DMS114 treated with DMSO at 0.1 percent for 48 hours (cell line): Measurements from ENCODE around the gene SBK3.
"Not testable (repeated sequence)": the region's sequence is repeated elsewhere in the genome, so short reads cannot be mapped to it uniquely, and the experiment has no call there.

Experiments used
- DNase-seq: peaks from one replicate; lab custom pipeline; 2025; ENCODE audit not compliant: unreplicated experiment; lab: John Stamatoyannopoulos, UW

The SBK3 gene

GRCh38 chr19:55576746-55577145, 31.4 kb upstream of the SBK3 start:
- no peak for DNase-seq

GRCh38 chr19:55573929-55574328, 28.6 kb upstream of the SBK3 start:
- DNase-seq: not testable (repeated sequence)

GRCh38 chr19:55569477-55569876, 24.1 kb upstream of the SBK3 start:
- not testable (repeated sequence) for DNase-seq

GRCh38 chr19:55567708-55568328, 22.5 kb upstream of the SBK3 start:
- no peak for DNase-seq

GRCh38 chr19:55566823-55567222, 21.5 kb upstream of the SBK3 start:
- no peak for DNase-seq

GRCh38 chr19:55563261-55563690, 17.9 kb upstream of the SBK3 start:
- no peak for DNase-seq

- DNase-seq: no peak
Observed at GRCh38 chr19:55559684-55560083, 14.3 kb upstream of the SBK3 start.

GRCh38 chr19:55554741-55555152, 9.4 kb upstream of the SBK3 start:
- DNase-seq: no peak

- DNase-seq: no peak
Observed at GRCh38 chr19:55554302-55554701, 9.0 kb upstream of the SBK3 start.

- no peak for DNase-seq
Observed at GRCh38 chr19:55553217-55554182, 8.2 kb upstream of the SBK3 start.

GRCh38 chr19:55552620-55553019, 7.3 kb upstream of the SBK3 start:
- DNase-seq: no peak

- no peak for DNase-seq
Observed at GRCh38 chr19:55552206-55552605, 6.9 kb upstream of the SBK3 start.

GRCh38 chr19:55550321-55550650, 4.9 kb upstream of the SBK3 start:
- DNase-seq: no peak

- DNase-seq: no peak
Observed at GRCh38 chr19:55549500-55550320, 4.4 kb upstream of the SBK3 start.

- DNase-seq: no peak
Observed at GRCh38 chr19:55546822-55547614, 1.7 kb upstream of the SBK3 start.

- DNase-seq: no peak
Observed at GRCh38 chr19:55546011-55546410, 668 bp upstream of the SBK3 start.

GRCh38 chr19:55544776-55545439, 435 bp downstream of the SBK3 start:
- DNase-seq: no peak

GRCh38 chr19:55544014-55544413, 1.3 kb downstream of the SBK3 start:
- DNase-seq: no peak

- no peak for DNase-seq
Observed at GRCh38 chr19:55543567-55543966, 1.8 kb downstream of the SBK3 start.

- no peak for DNase-seq
Observed at GRCh38 chr19:55542292-55542855, 3.0 kb downstream of the SBK3 start.
